H1 (cell line): Measurements from ENCODE around the gene SPATA25. TPM values are rescaled to one million over a fixed set of nuclear protein-coding genes. Genes with fewer than 3 reads are reported as not detected.

ENCODE experiments used
- CTCF ChIA-PET: fragments of 300-600 bp; sonication (Branson Sonifier 250); formaldehyde crosslinking; loops from one replicate; lab custom pipeline; 2021; ENCODE audit not compliant: partially characterized antibody; lab: Charles Lee
- POLR2A ChIA-PET: fragments of 300-600 bp; sonication (Branson Sonifier 250); formaldehyde crosslinking; loops from one replicate; lab custom pipeline; 2021; ENCODE audit warnings: inconsistent platforms; ENCODE audit not compliant: partially characterized antibody; lab: Charles Lee
- DNase-seq, 2 experiments: peaks; one replicate each; pipeline versions ENCODE4 v3.0.0 to v3.0.0-alpha.2; 2010 to 2022; ENCODE audit warnings: low spot score in 2 of 2, low read depth in 1 of 2, mixed read lengths in 1 of 2
- FAIRE-seq: peaks from 2 replicates; lab custom pipeline; 2011; peaks lifted over from hg19 to GRCh38; lab: Jason Lieb, UNC
- H2AFZ ChIP-seq: 2 replicates; pipeline ENCODE4 v1.8.1; 2012; ENCODE audit warnings: low read length, inconsistent platforms
- H2AK5ac ChIP-seq: 2 replicates; pipeline ENCODE4 v1.6.1; 2013; ENCODE audit warnings: low read depth, low read length
- H2BK120ac ChIP-seq: replicated peaks from 2 replicates; pipeline ENCODE3; 2013; ENCODE audit warnings: low read depth, low read length, inconsistent platforms
- H2BK12ac ChIP-seq: 2 replicates; pipeline ENCODE4 v1.6.1; 2013; ENCODE audit warnings: low read depth, low read length
- H2BK15ac ChIP-seq: 2 replicates; pipeline ENCODE4 v1.6.1; 2013; ENCODE audit warnings: low read length
- H2BK20ac ChIP-seq: 2 replicates; pipeline ENCODE4 v1.6.1; 2013; ENCODE audit warnings: low read length
- H2BK5ac ChIP-seq: 2 replicates; pipeline ENCODE4 v1.6.1; 2013; ENCODE audit warnings: low read depth, low read length
- H3K14ac ChIP-seq: 2 replicates; pipeline ENCODE4 v1.6.1; 2013; ENCODE audit warnings: inconsistent platforms; ENCODE audit not compliant: insufficient read length
- H3K18ac ChIP-seq: 2 replicates; pipeline ENCODE4 v1.6.1; 2013; ENCODE audit warnings: low read length; ENCODE audit errors: extremely low read depth
- H3K23ac ChIP-seq: 2 replicates; pipeline ENCODE4 v1.6.1; 2013; ENCODE audit warnings: inconsistent platforms; ENCODE audit not compliant: insufficient read length
- H3K23me2 ChIP-seq: 2 replicates; pipeline ENCODE4 v1.6.1; 2013; ENCODE audit warnings: low read depth, low read length
- H3K27ac ChIP-seq: 2 replicates; pipeline ENCODE4 v1.6.1; 2011; ENCODE audit warnings: low read depth, low read length, inconsistent platforms
- H3K27me3 ChIP-seq, 4 experiments: replicated peaks in 1 of 4; 1 replicate in 1 of 4; 2 replicates in 3 of 4; pipeline versions ENCODE4 v1.6.1 to v1.8.1; 2011 to 2013; ENCODE audit warnings: low read length in 3 of 4, mild to moderate bottlenecking in 3 of 4, inconsistent platforms in 2 of 4, mixed read lengths in 2 of 4, moderate library complexity in 1 of 4; ENCODE audit not compliant: control insufficient read depth in 3 of 4, insufficient read depth in 3 of 4; ENCODE audit errors: extremely low read depth in 1 of 4
- H3K36me3 ChIP-seq, 4 experiments: 2 replicates each; pipeline versions ENCODE4 v1.6.1 to v1.8.1; 2011 to 2013; ENCODE audit warnings: mild to moderate bottlenecking in 4 of 4, low read length in 3 of 4, moderate library complexity in 2 of 4, control low read depth in 1 of 4, inconsistent platforms in 1 of 4; ENCODE audit not compliant: insufficient read depth in 4 of 4, control insufficient read depth in 2 of 4
- H3K4ac ChIP-seq: replicated peaks from 2 replicates; pipeline ENCODE3; 2013; ENCODE audit warnings: low read length, low read depth, mixed read lengths, inconsistent platforms; ENCODE audit not compliant: insufficient read length
- H3K4me1 ChIP-seq, 4 experiments: replicated peaks in 1 of 4; 1 replicate in 1 of 4; 2 replicates in 3 of 4; pipeline versions ENCODE4 v1.6.1 to v1.8.1; 2011 to 2013; ENCODE audit warnings: low read length in 3 of 4, inconsistent platforms in 2 of 4, mixed read lengths in 1 of 4; ENCODE audit not compliant: insufficient read depth in 4 of 4, control insufficient read depth in 3 of 4
- H3K4me2 ChIP-seq, 2 experiments: 2 replicates each; pipeline versions ENCODE4 v1.6.1 to v1.8.1; 2011 to 2013; ENCODE audit warnings: low read depth in 2 of 2, low read length in 2 of 2, control low read depth in 1 of 2, inconsistent platforms in 1 of 2, mild to moderate bottlenecking in 1 of 2; ENCODE audit not compliant: insufficient read depth in 1 of 2
- H3K4me3 ChIP-seq, 4 experiments: fragments of 200-600, 300-600 bp in 1 of 4; sonication (generic), shearing (Covaris generic), sonication (Bioruptor Twin) in 1 of 4; 2 replicates each; pipeline versions ENCODE4 v1.5.1 to v1.8.1; 2011 to 2016; ENCODE audit warnings: low read length in 4 of 4, low read depth in 3 of 4, control low read depth in 2 of 4, inconsistent platforms in 2 of 4, mild to moderate bottlenecking in 2 of 4, mixed read lengths in 1 of 4, moderate library complexity in 1 of 4; ENCODE audit not compliant: insufficient read depth in 2 of 4; ENCODE audit errors: extremely low read depth in 1 of 4
- H3K56ac ChIP-seq: replicated peaks from 2 replicates; pipeline ENCODE3; 2013; ENCODE audit warnings: low read depth, mild to moderate bottlenecking, mixed read lengths, low read length, inconsistent platforms; ENCODE audit not compliant: insufficient read length
- H3K79me1 ChIP-seq: 2 replicates; pipeline ENCODE4 v1.6.1; 2013; ENCODE audit warnings: low read depth, low read length, control low read depth
- H3K79me2 ChIP-seq, 2 experiments: 2 replicates each; pipeline versions ENCODE4 v1.6.1 to v1.8.1; 2012 to 2013; ENCODE audit warnings: low read length in 2 of 2, mild to moderate bottlenecking in 2 of 2, inconsistent platforms in 1 of 2; ENCODE audit not compliant: insufficient read depth in 2 of 2, control insufficient read depth in 1 of 2
- H3K9ac ChIP-seq, 4 experiments: replicated peaks in 1 of 4; 1 replicate in 1 of 4; 2 replicates in 3 of 4; pipeline versions ENCODE4 v1.6.1 to v1.8.1; 2011 to 2013; ENCODE audit warnings: low read depth in 3 of 4, low read length in 3 of 4, control low read depth in 2 of 4, mild to moderate bottlenecking in 2 of 4, moderate library complexity in 2 of 4, inconsistent platforms in 1 of 4; ENCODE audit errors: extremely low read depth in 1 of 4
- H3K9me3 ChIP-seq, 2 experiments: 2 replicates each; pipeline versions ENCODE4 v1.6.1 to v1.8.1; 2012 to 2013; ENCODE audit warnings: mild to moderate bottlenecking in 2 of 2, moderate library complexity in 2 of 2, control low read depth in 1 of 2, inconsistent platforms in 1 of 2, low read depth in 1 of 2, low read length in 1 of 2, mixed read lengths in 1 of 2; ENCODE audit not compliant: insufficient read depth in 2 of 2
- H4K20me1 ChIP-seq, 2 experiments: replicated peaks in 1 of 2; 2 replicates each; pipeline versions ENCODE3 to v1.8.1; 2011 to 2013; ENCODE audit warnings: inconsistent platforms in 2 of 2, low read length in 2 of 2, mild to moderate bottlenecking in 1 of 2; ENCODE audit not compliant: insufficient read depth in 2 of 2, control insufficient read depth in 1 of 2
- H4K5ac ChIP-seq: 2 replicates; pipeline ENCODE4 v1.6.1; 2013; ENCODE audit warnings: low read length, low read depth, mixed read lengths, inconsistent platforms; ENCODE audit not compliant: insufficient read length
- H4K8ac ChIP-seq: 2 replicates; pipeline ENCODE4 v1.8.0; 2013; ENCODE audit warnings: mild to moderate bottlenecking, moderate library complexity, low read length, inconsistent platforms; ENCODE audit not compliant: insufficient read depth; ENCODE audit errors: extremely low read depth
- H4K91ac ChIP-seq: replicated peaks from 2 replicates; pipeline ENCODE3; 2013; ENCODE audit warnings: low read length, mixed read lengths, inconsistent platforms; ENCODE audit not compliant: insufficient read length
- EP300 ChIP-seq, 2 experiments: IDR thresholded peaks; 1 replicate in 1 of 2; 2 replicates in 1 of 2; pipeline ENCODE4 v1.6.1; 2011 to 2012; ENCODE audit warnings: low read depth in 2 of 2, low read length in 2 of 2, mild to moderate bottlenecking in 2 of 2, borderline replicate concordance in 1 of 2, inconsistent platforms in 1 of 2, moderate library complexity in 1 of 2
- GABPA ChIP-seq: IDR thresholded peaks from 2 replicates; pipeline ENCODE4 v1.6.1; 2011; ENCODE audit warnings: mild to moderate bottlenecking, low read length, moderate library complexity, borderline replicate concordance; ENCODE audit not compliant: insufficient read depth
- KDM1A ChIP-seq: fragments of 200-600, 300-600 bp; sonication (generic); IDR thresholded peaks from 2 replicates; pipeline ENCODE4 v1.7.1; 2016; ENCODE audit warnings: mild to moderate bottlenecking, low read length, borderline replicate concordance
- KDM5A ChIP-seq: fragments of 200-600 bp; IDR thresholded peaks from 2 replicates; pipeline ENCODE4 v1.7.1; 2012; ENCODE audit warnings: mild to moderate bottlenecking, low read length, inconsistent platforms, mixed read lengths
- MAX ChIP-seq: IDR thresholded peaks from 2 replicates; pipeline ENCODE4 v1.6.1; 2012; ENCODE audit warnings: inconsistent platforms
- RBBP5 ChIP-seq: IDR thresholded peaks from 2 replicates; pipeline ENCODE4 v1.7.1; 2012; ENCODE audit warnings: low read depth, mild to moderate bottlenecking, inconsistent platforms, low read length, moderate library complexity, borderline replicate concordance
- SP4 ChIP-seq: IDR thresholded peaks from 2 replicates; pipeline ENCODE4 v1.6.1; 2012; ENCODE audit warnings: low read length, inconsistent platforms
- SRF ChIP-seq: IDR thresholded peaks from 2 replicates; pipeline ENCODE4 v1.6.1; 2011; ENCODE audit warnings: mild to moderate bottlenecking, low read depth, low read length, moderate library complexity
- ZNF274 ChIP-seq: IDR thresholded peaks from 2 replicates; pipeline ENCODE4 v1.7.0; 2012; ENCODE audit warnings: low read length, borderline replicate concordance; ENCODE audit errors: extremely low read depth
- WGBS, 2 experiments: shearing (Covaris generic) in 1 of 2; methylation state at CpG; one replicate each; pipeline versions ENCODE4 v1.1.6 to v1.1.7; 2013 to 2015; ENCODE audit warnings: low lambda C conversion rate in 2 of 2, mixed read lengths in 2 of 2, inconsistent platforms in 1 of 2, low coverage in 1 of 2, missing lambda C conversion rate in 1 of 2; ENCODE audit not compliant: insufficient replicate concordance in 2 of 2, insufficient coverage in 1 of 2, insufficient read length in 1 of 2; ENCODE audit errors: extremely low coverage in 1 of 2, missing lambda C conversion rate in 1 of 2; 5-methylcytosine and 5-hydroxymethylcytosine counted together
- polyA plus RNA-seq, 7 experiments: library from polyadenylated mRNA; depleted of rRNA in 3 of 7; stranded (reverse) in 5 of 7; unstranded in 2 of 7; fragments of >200 nt in 5 of 7; fragments of 200-250 nt in 2 of 7; gene quantifications; 1 replicate in 5 of 7; 2 replicates in 1 of 7; 4 replicates in 1 of 7; pipeline versions ENCODE4 v1.2.1 to v1.2.3, GENCODE V29; 2011 to 2013; ENCODE audit warnings: missing spikeins in 2 of 7, mixed read lengths in 2 of 7
- total RNA-seq: library from RNA; stranded (reverse); fragmentation: NEBNext Ultra II Directional; extraction: Animal tissue kit (Norgen Biotek cat#: 25700); gene quantifications from 2 replicates; pipeline ENCODE4 v1.2.1, GENCODE V29; 2021

SPATA25 gene
- total and polyA plus RNA-seq, 2 of the 8 experiments (the other 6 are each of a cell fraction or from before 2014, with no cell fraction given) = 2.0 to 3.0 TPM

- Histone ChIP-seq H3K79me2 (no peaks in the 10 kb centered on the region), H4K5ac (no peak overlapping the region), H2AK5ac (no peak overlapping the region), H3K14ac (no peak overlapping the region), H2BK120ac (no peak overlapping the region), H4K20me1 (no peaks in the 10 kb centered on the region), H3K9ac (no peak overlapping the region), H4K8ac (no peak overlapping the region), H3K4ac (no peak overlapping the region), H3K23ac (no peak overlapping the region), H2BK5ac (no peak overlapping the region), H2AFZ (no peak overlapping the region), H4K91ac (no peak overlapping the region), H3K36me3 (no peaks in the 10 kb centered on the region), H2BK15ac (0 out of 2 replicates have a peak overlapping the region, but pooled peaks have one; percentile 46), H3K9me3 (no peaks in the 10 kb centered on the region), H3K4me2 (no peak overlapping the region), H3K4me1 (peaks cover 0 to 3% (median 0%) of the 10 kb centered on the region in 4 experiments; a peak in 1 of 7 replicates), H2BK20ac (no peak overlapping the region), H3K23me2 (no peaks in the 10 kb centered on the region), H3K79me1 (no peaks in the 10 kb centered on the region), H2BK12ac (no peak overlapping the region), H3K4me3 (no peak overlapping the region), H3K18ac (no peak overlapping the region), H3K27ac (no peak overlapping the region), H3K27me3 (no peaks in the 10 kb centered on the region), H3K56ac (no peak overlapping the region)
- DNase-seq (no peak), FAIRE-seq (no peak)
- no peak for TF ChIP-seq SP4
- TF ChIP-seq EP300 (IDR thresholded peaks at IDR 0.05; ENCODE audit: borderline replicate concordance in 1 of 2, low read depth in 2 of 2, low read length in 2 of 2) = no peak
- TF ChIP-seq MAX = no peak
- TF ChIP-seq RBBP5 = no peak
- no peak for TF ChIP-seq ZNF274
- no peak for TF ChIP-seq KDM1A
- no peak for TF ChIP-seq KDM5A
- TF ChIP-seq SRF = no peak
- TF ChIP-seq GABPA = no peak
- WGBS, 2 experiments = 97% methylated on average over 5 of the region's 5 CpGs; no CpG with 5 or more reads in 1 of the 2 experiments
- CTCF ChIA-PET = interaction anchor here (0.6 to 1.4 kb wide), 3 partner anchors 12 to 15 kb away, joined by 3 to 4 read pairs (median 3); no protein-coding TSS in a partner anchor
- POLR2A ChIA-PET = interaction anchor here (1.0 to 11.8 kb wide), 4 partner anchors 8 to 21 kb away, joined by 4 to 165 read pairs (median 5); partner anchors contain the start of gene PCIF1
Measured at GRCh38 chr20:45918182-45918737, 30.8 kb upstream of the SPATA25 start.
